H1 (cell line): Measurements from ENCODE around the gene NHLH1. TPM values are rescaled to one million over a fixed set of nuclear protein-coding genes. Genes with fewer than 3 reads are reported as not detected.

Experiments used
- CTCF ChIA-PET: fragments of 300-600 bp; sonication (Branson Sonifier 250); formaldehyde crosslinking; loops from one replicate; lab custom pipeline; 2021; ENCODE audit not compliant: partially characterized antibody; lab: Charles Lee
- POLR2A ChIA-PET: fragments of 300-600 bp; sonication (Branson Sonifier 250); formaldehyde crosslinking; loops from one replicate; lab custom pipeline; 2021; ENCODE audit warnings: inconsistent platforms; ENCODE audit not compliant: partially characterized antibody; lab: Charles Lee
- DNase-seq, 2 experiments: peaks; one replicate each; pipeline versions ENCODE4 v3.0.0 to v3.0.0-alpha.2; 2010 to 2022; ENCODE audit warnings: low spot score in 2 of 2, low read depth in 1 of 2, mixed read lengths in 1 of 2
- FAIRE-seq: peaks from 2 replicates; lab custom pipeline; 2011; peaks lifted over from hg19 to GRCh38; lab: Jason Lieb, UNC
- H2AFZ ChIP-seq: 2 replicates; pipeline ENCODE4 v1.8.1; 2012; ENCODE audit warnings: low read length, inconsistent platforms
- H2AK5ac ChIP-seq: 2 replicates; pipeline ENCODE4 v1.6.1; 2013; ENCODE audit warnings: low read depth, low read length
- H2BK120ac ChIP-seq: replicated peaks from 2 replicates; pipeline ENCODE3; 2013; ENCODE audit warnings: low read depth, low read length, inconsistent platforms
- H2BK12ac ChIP-seq: 2 replicates; pipeline ENCODE4 v1.6.1; 2013; ENCODE audit warnings: low read depth, low read length
- H2BK15ac ChIP-seq: 2 replicates; pipeline ENCODE4 v1.6.1; 2013; ENCODE audit warnings: low read length
- H2BK20ac ChIP-seq: 2 replicates; pipeline ENCODE4 v1.6.1; 2013; ENCODE audit warnings: low read length
- H2BK5ac ChIP-seq: 2 replicates; pipeline ENCODE4 v1.6.1; 2013; ENCODE audit warnings: low read depth, low read length
- H3K14ac ChIP-seq: 2 replicates; pipeline ENCODE4 v1.6.1; 2013; ENCODE audit warnings: inconsistent platforms; ENCODE audit not compliant: insufficient read length
- H3K18ac ChIP-seq: 2 replicates; pipeline ENCODE4 v1.6.1; 2013; ENCODE audit warnings: low read length; ENCODE audit errors: extremely low read depth
- H3K23ac ChIP-seq: 2 replicates; pipeline ENCODE4 v1.6.1; 2013; ENCODE audit warnings: inconsistent platforms; ENCODE audit not compliant: insufficient read length
- H3K23me2 ChIP-seq: 2 replicates; pipeline ENCODE4 v1.6.1; 2013; ENCODE audit warnings: low read depth, low read length
- H3K27ac ChIP-seq: 2 replicates; pipeline ENCODE4 v1.6.1; 2011; ENCODE audit warnings: low read depth, low read length, inconsistent platforms
- H3K27me3 ChIP-seq, 4 experiments: replicated peaks in 1 of 4; 1 replicate in 1 of 4; 2 replicates in 3 of 4; pipeline versions ENCODE4 v1.6.1 to v1.8.1; 2011 to 2013; ENCODE audit warnings: low read length in 3 of 4, mild to moderate bottlenecking in 3 of 4, inconsistent platforms in 2 of 4, mixed read lengths in 2 of 4, moderate library complexity in 1 of 4; ENCODE audit not compliant: control insufficient read depth in 3 of 4, insufficient read depth in 3 of 4; ENCODE audit errors: extremely low read depth in 1 of 4
- H3K36me3 ChIP-seq, 4 experiments: 2 replicates each; pipeline versions ENCODE4 v1.6.1 to v1.8.1; 2011 to 2013; ENCODE audit warnings: mild to moderate bottlenecking in 4 of 4, low read length in 3 of 4, moderate library complexity in 2 of 4, control low read depth in 1 of 4, inconsistent platforms in 1 of 4; ENCODE audit not compliant: insufficient read depth in 4 of 4, control insufficient read depth in 2 of 4
- H3K4ac ChIP-seq: replicated peaks from 2 replicates; pipeline ENCODE3; 2013; ENCODE audit warnings: low read length, low read depth, mixed read lengths, inconsistent platforms; ENCODE audit not compliant: insufficient read length
- H3K4me1 ChIP-seq, 4 experiments: replicated peaks in 1 of 4; 1 replicate in 1 of 4; 2 replicates in 3 of 4; pipeline versions ENCODE4 v1.6.1 to v1.8.1; 2011 to 2013; ENCODE audit warnings: low read length in 3 of 4, inconsistent platforms in 2 of 4, mixed read lengths in 1 of 4; ENCODE audit not compliant: insufficient read depth in 4 of 4, control insufficient read depth in 3 of 4
- H3K4me2 ChIP-seq, 2 experiments: 2 replicates each; pipeline versions ENCODE4 v1.6.1 to v1.8.1; 2011 to 2013; ENCODE audit warnings: low read depth in 2 of 2, low read length in 2 of 2, control low read depth in 1 of 2, inconsistent platforms in 1 of 2, mild to moderate bottlenecking in 1 of 2; ENCODE audit not compliant: insufficient read depth in 1 of 2
- H3K4me3 ChIP-seq, 4 experiments: fragments of 200-600, 300-600 bp in 1 of 4; sonication (generic), shearing (Covaris generic), sonication (Bioruptor Twin) in 1 of 4; 2 replicates each; pipeline versions ENCODE4 v1.5.1 to v1.8.1; 2011 to 2016; ENCODE audit warnings: low read length in 4 of 4, low read depth in 3 of 4, control low read depth in 2 of 4, inconsistent platforms in 2 of 4, mild to moderate bottlenecking in 2 of 4, mixed read lengths in 1 of 4, moderate library complexity in 1 of 4; ENCODE audit not compliant: insufficient read depth in 2 of 4; ENCODE audit errors: extremely low read depth in 1 of 4
- H3K56ac ChIP-seq: replicated peaks from 2 replicates; pipeline ENCODE3; 2013; ENCODE audit warnings: low read depth, mild to moderate bottlenecking, mixed read lengths, low read length, inconsistent platforms; ENCODE audit not compliant: insufficient read length
- H3K79me1 ChIP-seq: 2 replicates; pipeline ENCODE4 v1.6.1; 2013; ENCODE audit warnings: low read depth, low read length, control low read depth
- H3K79me2 ChIP-seq, 2 experiments: 2 replicates each; pipeline versions ENCODE4 v1.6.1 to v1.8.1; 2012 to 2013; ENCODE audit warnings: low read length in 2 of 2, mild to moderate bottlenecking in 2 of 2, inconsistent platforms in 1 of 2; ENCODE audit not compliant: insufficient read depth in 2 of 2, control insufficient read depth in 1 of 2
- H3K9ac ChIP-seq, 4 experiments: replicated peaks in 1 of 4; 1 replicate in 1 of 4; 2 replicates in 3 of 4; pipeline versions ENCODE4 v1.6.1 to v1.8.1; 2011 to 2013; ENCODE audit warnings: low read depth in 3 of 4, low read length in 3 of 4, control low read depth in 2 of 4, mild to moderate bottlenecking in 2 of 4, moderate library complexity in 2 of 4, inconsistent platforms in 1 of 4; ENCODE audit errors: extremely low read depth in 1 of 4
- H3K9me3 ChIP-seq, 2 experiments: 2 replicates each; pipeline versions ENCODE4 v1.6.1 to v1.8.1; 2012 to 2013; ENCODE audit warnings: mild to moderate bottlenecking in 2 of 2, moderate library complexity in 2 of 2, control low read depth in 1 of 2, inconsistent platforms in 1 of 2, low read depth in 1 of 2, low read length in 1 of 2, mixed read lengths in 1 of 2; ENCODE audit not compliant: insufficient read depth in 2 of 2
- H4K20me1 ChIP-seq, 2 experiments: replicated peaks in 1 of 2; 2 replicates each; pipeline versions ENCODE3 to v1.8.1; 2011 to 2013; ENCODE audit warnings: inconsistent platforms in 2 of 2, low read length in 2 of 2, mild to moderate bottlenecking in 1 of 2; ENCODE audit not compliant: insufficient read depth in 2 of 2, control insufficient read depth in 1 of 2
- H4K5ac ChIP-seq: 2 replicates; pipeline ENCODE4 v1.6.1; 2013; ENCODE audit warnings: low read length, low read depth, mixed read lengths, inconsistent platforms; ENCODE audit not compliant: insufficient read length
- H4K8ac ChIP-seq: 2 replicates; pipeline ENCODE4 v1.8.0; 2013; ENCODE audit warnings: mild to moderate bottlenecking, moderate library complexity, low read length, inconsistent platforms; ENCODE audit not compliant: insufficient read depth; ENCODE audit errors: extremely low read depth
- H4K91ac ChIP-seq: replicated peaks from 2 replicates; pipeline ENCODE3; 2013; ENCODE audit warnings: low read length, mixed read lengths, inconsistent platforms; ENCODE audit not compliant: insufficient read length
- SP2 ChIP-seq: IDR thresholded peaks from 2 replicates; pipeline ENCODE4 v1.6.1; 2012; ENCODE audit warnings: mild to moderate bottlenecking, low read length, inconsistent platforms
- TEAD4 ChIP-seq: IDR thresholded peaks from 2 replicates; pipeline ENCODE4 v1.6.1; 2012; ENCODE audit warnings: low read depth, low read length, inconsistent platforms, mixed read lengths
- WGBS, 2 experiments: shearing (Covaris generic) in 1 of 2; methylation state at CpG; one replicate each; pipeline versions ENCODE4 v1.1.6 to v1.1.7; 2013 to 2015; ENCODE audit warnings: low lambda C conversion rate in 2 of 2, mixed read lengths in 2 of 2, inconsistent platforms in 1 of 2, low coverage in 1 of 2, missing lambda C conversion rate in 1 of 2; ENCODE audit not compliant: insufficient replicate concordance in 2 of 2, insufficient coverage in 1 of 2, insufficient read length in 1 of 2; ENCODE audit errors: extremely low coverage in 1 of 2, missing lambda C conversion rate in 1 of 2; 5-methylcytosine and 5-hydroxymethylcytosine counted together
- polyA plus RNA-seq, 7 experiments: library from polyadenylated mRNA; depleted of rRNA in 3 of 7; stranded (reverse) in 5 of 7; unstranded in 2 of 7; fragments of >200 nt in 5 of 7; fragments of 200-250 nt in 2 of 7; gene quantifications; 1 replicate in 5 of 7; 2 replicates in 1 of 7; 4 replicates in 1 of 7; pipeline versions ENCODE4 v1.2.1 to v1.2.3, GENCODE V29; 2011 to 2013; ENCODE audit warnings: missing spikeins in 2 of 7, mixed read lengths in 2 of 7
- total RNA-seq: library from RNA; stranded (reverse); fragmentation: NEBNext Ultra II Directional; extraction: Animal tissue kit (Norgen Biotek cat#: 25700); gene quantifications from 2 replicates; pipeline ENCODE4 v1.2.1, GENCODE V29; 2021

The NHLH1 gene
- total and polyA plus RNA-seq, 2 of the 8 experiments (the other 6 are each of a cell fraction or from before 2014, with no cell fraction given): 0.39 to 0.91 TPM

DNA sequence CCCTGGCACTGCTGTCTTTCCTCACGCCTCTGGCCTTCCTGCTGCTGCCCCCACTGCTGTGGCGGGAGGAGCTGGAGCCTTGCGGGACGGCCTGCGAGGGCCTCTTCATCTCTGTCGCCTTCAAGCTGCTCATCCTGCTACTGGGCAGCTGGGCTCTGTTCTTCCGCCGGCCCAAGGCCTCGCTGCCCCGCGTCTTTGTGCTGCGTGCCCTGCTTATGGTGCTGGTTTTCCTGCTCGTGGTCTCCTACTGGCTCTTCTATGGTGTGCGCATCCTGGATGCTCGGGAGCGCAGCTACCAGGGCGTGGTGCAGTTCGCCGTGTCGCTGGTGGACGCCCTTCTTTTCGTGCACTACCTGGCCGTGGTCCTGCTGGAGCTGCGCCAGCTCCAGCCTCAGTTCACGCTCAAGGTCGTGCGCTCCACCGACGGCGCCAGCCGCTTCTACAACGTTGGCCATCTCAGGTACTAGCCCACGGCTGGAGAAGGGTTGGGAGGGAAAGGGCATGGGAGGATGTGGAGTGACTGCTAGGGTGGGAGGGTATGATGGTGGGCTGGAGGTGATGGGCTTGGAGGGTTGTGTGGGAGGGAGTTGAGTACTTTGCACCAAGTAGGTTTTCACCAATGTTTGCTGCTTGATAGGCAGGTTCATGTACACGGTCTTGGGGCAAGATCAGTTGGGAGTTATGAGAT, 52.4 kb downstream of the NHLH1 start:
- no peak overlapping the region for H3K18ac ChIP-seq
- no peaks in the 10 kb centered on the region for H3K9me3 ChIP-seq
- TF ChIP-seq TEAD4 (no peak), SP2 (no peak)
- no peak overlapping the region for H2BK15ac ChIP-seq
- H3K56ac ChIP-seq: no peak overlapping the region
- POLR2A ChIA-PET: interaction anchor here (0.6 to 2.5 kb wide), 4 partner anchors 9 to 169 kb away, joined by 3 to 8 read pairs (median 4); no protein-coding TSS in a partner anchor
- no peak overlapping the region for H2BK120ac ChIP-seq
- no peak overlapping the region for H2BK12ac ChIP-seq
- H3K4me3 ChIP-seq: no peak overlapping the region
- H4K20me1 ChIP-seq: peaks cover 5 to 16% of the 10 kb centered on the region in 2 experiments
- H3K23me2 ChIP-seq: no peaks in the 10 kb centered on the region
- H4K8ac ChIP-seq: no peak overlapping the region; the same call in 1 of the 2 replicates
- no peak overlapping the region for H3K4ac ChIP-seq
- no peak overlapping the region for H3K9ac ChIP-seq
- no peak overlapping the region for H4K5ac ChIP-seq
- FAIRE-seq (no peak), DNase-seq (no peak)
- no peak overlapping the region for H3K27ac ChIP-seq
- no peak overlapping the region for H3K14ac ChIP-seq
- 95% methylated on average over 34 of the region's 34 CpGs; no CpG with 5 or more reads in 1 of the 2 experiments for WGBS, 2 experiments
- H2AFZ ChIP-seq: no peak overlapping the region
- no peak overlapping the region for H2AK5ac ChIP-seq
- H3K36me3 ChIP-seq: peaks cover 16 to 65% (median 48%) of the 10 kb centered on the region in 4 experiments
- CTCF ChIA-PET: interaction anchor here (0.5 to 5.8 kb wide), 9 partner anchors 8 to 798 kb away, joined by 3 to 57 read pairs (median 3); partner anchors contain the start of genes COPA and NCSTN
- no peak overlapping the region for H2BK20ac ChIP-seq
- H3K4me1 ChIP-seq: no peaks in the 10 kb centered on the region
- H3K23ac ChIP-seq: no peak overlapping the region
- H3K79me1 ChIP-seq: peaks cover 9% of the 10 kb centered on the region
- peaks cover 0 to 10% of the 10 kb centered on the region in 2 experiments; a peak in 2 of 4 replicates for H3K79me2 ChIP-seq
- H2BK5ac ChIP-seq: no peak overlapping the region; the same call in 1 of the 2 replicates
- no peak overlapping the region for H4K91ac ChIP-seq
- H3K4me2 ChIP-seq: no peak overlapping the region
- no peaks in the 10 kb centered on the region for H3K27me3 ChIP-seq
